ENCODE results near the gene LCK.
"Not testable (repeated sequence)": the region's sequence is repeated elsewhere in the genome, so short reads cannot be mapped to it uniquely, and the experiment has no call there.

The LCK gene

GRCh38 chr1:32240140-32240951 lies 10.7 kb upstream of the LCK start:
- peak; percentile 48 for DNase-seq

- peak; percentile 32 for DNase-seq
These were observed 9.9 kb upstream of the LCK start for GRCh38 chr1:32241001-32241763.

- no peak for DNase-seq
These were observed 8.7 kb upstream of the LCK start for GRCh38 chr1:32242341-32242851.

DNA sequence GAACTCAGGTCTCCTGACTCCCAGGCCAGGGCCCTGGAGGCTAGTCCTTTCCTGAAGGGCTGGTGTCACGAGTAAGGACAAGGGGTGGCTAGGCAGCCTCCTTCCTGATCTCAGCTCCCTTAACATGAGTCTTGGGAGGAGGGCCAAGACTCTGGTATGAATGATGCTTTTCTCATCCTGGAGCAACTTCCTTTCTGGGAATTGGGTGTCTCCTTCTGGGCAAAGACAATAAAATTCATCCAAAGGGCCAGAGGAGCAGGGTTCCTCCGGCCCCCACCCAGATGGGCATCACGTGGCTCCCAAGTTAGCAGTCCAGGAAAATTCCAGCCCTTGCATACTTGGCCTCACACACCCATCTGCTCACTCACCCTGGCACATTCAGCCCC lies 4.2 kb upstream of the LCK start, which contains the start of gene FAM167B:
TSS of gene FAM167B (plus strand) at position 335 of the 386 bp plus-strand sequence. CDS start 200 bp downstream, outside the sequence.
- no peak for DNase-seq

DNA sequence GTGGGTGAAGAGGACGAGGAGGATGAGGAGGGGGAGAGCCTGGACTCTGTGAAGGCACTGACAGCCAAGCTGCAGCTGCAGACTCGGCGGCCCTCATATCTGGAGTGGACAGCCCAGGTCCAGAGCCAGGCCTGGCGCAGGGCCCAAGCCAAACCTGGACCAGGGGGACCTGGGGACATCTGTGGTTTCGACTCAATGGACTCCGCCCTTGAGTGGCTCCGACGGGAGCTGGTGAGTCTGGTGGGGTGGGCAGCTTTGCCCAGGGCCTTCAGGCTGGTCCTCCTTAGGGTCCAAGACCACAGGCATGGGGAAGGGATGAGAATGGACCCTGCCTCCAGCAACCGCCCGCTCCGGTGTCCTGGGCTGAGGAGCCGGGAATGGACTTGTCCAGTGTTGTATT lies 3.6 kb upstream of the LCK start:
- DNase-seq, result no peak

- DNase-seq, result peak; percentile 61
These were observed 2.8 kb upstream of the LCK start for GRCh38 chr1:32247983-32248889.

- DNase-seq, result peak; percentile 78
These were observed 1.1 kb upstream of the LCK start for GRCh38 chr1:32249831-32250525.

DNA sequence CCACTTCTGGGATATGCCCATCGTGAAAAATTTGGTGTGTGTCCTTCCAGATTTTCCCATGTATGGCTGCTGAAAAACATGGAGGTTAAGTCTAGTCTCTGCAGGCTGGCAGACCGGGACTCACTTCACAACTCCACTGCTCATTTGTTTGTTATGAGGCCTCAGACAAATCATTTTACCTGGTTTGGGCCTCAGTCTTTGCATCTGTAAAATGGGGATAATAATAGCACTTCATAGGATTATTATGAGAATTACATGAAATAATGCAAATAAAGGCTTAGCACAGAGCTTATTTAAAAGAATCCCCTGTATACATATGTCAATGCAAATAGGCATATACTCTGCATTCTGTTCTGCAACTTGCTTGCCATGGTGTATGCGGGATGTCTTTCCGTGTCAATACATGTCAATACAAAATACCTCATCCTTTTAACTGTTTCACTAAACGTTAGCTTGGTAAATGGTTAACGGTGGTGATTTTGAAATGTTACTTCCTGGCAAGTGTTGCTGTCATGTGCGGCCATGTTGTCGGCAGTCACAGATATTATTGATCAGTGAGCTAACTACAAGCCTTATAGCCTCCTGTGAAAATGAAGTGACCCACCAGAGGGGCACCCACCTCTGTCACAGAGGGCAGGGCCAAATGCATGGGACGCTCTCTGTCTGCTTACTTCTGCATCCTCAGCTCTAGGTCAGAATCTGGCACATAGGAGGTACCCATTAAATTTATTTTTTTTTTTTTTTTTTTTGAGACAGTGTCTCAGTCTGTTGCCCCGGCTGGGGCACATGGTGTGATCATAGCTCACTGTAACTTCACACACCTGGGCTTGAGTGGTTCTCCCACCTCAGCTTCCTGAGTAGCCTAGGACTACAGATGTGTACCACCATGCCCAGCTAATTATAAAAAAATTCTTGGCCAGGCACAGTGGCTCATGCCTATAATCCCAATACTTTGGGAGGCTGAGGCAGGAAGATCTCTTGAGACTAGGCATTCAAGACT lies 4.3 kb downstream of the LCK start:
- DNase-seq, result no peak

DNA sequence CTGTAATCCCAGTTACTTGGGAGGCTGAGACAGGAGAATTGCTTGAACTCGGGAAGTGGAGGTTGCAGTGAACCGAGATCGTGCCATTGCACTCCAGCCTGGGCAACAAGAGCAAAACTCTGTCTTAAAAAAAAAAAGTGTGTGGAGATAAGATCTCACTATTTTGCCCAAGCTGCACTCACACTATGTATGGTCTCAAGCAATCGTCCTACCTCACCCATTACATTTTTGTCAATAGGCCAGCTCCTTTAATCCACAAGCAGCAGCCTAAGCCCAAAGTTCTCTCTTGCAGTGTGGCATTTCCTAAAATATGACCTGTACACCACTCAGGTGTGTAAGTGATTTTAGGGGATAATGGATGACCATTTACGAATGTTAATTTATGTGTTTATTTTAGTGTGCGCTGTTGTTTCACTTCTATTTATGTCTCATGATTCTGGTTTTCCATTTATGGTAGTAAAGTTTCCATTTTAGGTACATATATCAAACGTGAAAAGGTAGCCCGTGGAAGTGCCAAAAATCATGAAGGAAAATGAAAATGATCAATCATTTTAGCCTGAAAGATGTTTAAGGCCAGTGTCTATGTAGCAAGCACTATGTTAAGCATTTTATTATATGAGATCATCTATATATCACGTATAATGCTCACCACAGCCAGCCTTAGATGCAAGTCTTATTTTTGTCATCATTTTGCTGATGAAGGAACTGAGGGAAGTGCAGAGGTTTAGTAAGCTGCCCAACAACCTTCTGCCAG lies 5.6 kb downstream of the LCK start:
- no peak for DNase-seq

GRCh38 chr1:32257227-32257508 lies 6.1 kb downstream of the LCK start:
- DNase-seq, result no peak

- DNase-seq, result not testable (repeated sequence)
These were observed 12.2 kb downstream of the LCK start for GRCh38 chr1:32263236-32263593.

DNA sequence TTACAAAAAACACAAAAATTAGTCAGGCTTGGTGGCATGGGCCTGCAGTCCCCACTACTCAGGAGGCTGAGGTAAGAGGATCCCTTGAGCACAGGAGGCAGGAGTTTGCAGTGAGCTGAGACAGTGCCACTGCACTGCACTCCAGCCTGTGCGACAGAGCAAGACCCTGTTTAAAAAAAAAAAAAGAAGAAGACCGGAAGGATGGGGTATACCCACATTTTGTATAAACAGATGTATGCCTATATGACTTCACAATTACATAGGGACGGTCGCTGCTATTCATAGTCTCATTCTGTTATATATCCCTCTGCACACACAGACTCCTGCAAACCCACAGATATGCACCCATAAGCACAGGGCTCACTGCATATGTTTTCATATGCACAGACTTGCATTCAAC lies 12.7 kb downstream of the LCK start:
- DNase-seq, result no peak

DNA sequence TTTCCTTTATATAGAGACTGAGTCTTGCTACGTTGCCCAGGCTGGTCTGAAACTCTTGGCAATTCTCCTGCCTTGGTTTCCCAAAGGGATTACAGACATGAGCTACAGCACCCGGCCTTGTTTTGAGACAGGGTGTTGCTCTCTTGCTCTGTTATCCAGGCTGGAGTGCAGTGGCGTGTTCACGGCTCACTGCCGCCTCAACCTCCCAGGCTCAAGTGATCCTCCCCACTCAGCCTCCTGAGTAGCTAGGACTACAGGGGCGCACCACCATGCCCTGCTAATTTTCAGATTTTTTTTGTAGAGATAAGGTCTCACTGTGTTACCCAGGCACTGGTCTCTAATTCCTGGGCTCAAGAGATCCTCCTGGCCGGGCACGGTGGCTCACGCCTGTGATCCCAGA lies 14.8 kb downstream of the LCK start:
- DNase-seq, result no peak

- DNase-seq, result no peak
These were observed 16.0 kb downstream of the LCK start for GRCh38 chr1:32266921-32267591.

DNA sequence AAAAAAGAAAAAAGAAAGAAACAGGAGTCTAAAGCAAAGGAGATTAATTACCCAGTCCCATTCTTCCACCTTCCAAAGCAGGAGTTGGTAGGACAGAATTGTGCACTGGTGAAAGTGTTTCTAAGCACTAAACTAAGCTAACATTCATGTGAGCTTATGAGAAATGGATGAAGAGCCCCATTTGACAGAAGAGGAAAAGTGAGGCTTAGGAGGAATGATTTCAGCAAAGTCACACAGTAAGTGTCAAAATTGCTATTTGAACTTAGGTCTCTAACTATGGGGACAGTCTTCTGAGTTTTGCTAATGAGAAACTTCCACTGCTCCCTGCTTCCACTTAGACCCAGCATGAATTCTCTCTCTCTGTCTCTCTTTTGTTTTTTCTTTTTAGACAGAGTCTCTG lies 18.7 kb downstream of the LCK start:
- DNase-seq, result no peak

DNA sequence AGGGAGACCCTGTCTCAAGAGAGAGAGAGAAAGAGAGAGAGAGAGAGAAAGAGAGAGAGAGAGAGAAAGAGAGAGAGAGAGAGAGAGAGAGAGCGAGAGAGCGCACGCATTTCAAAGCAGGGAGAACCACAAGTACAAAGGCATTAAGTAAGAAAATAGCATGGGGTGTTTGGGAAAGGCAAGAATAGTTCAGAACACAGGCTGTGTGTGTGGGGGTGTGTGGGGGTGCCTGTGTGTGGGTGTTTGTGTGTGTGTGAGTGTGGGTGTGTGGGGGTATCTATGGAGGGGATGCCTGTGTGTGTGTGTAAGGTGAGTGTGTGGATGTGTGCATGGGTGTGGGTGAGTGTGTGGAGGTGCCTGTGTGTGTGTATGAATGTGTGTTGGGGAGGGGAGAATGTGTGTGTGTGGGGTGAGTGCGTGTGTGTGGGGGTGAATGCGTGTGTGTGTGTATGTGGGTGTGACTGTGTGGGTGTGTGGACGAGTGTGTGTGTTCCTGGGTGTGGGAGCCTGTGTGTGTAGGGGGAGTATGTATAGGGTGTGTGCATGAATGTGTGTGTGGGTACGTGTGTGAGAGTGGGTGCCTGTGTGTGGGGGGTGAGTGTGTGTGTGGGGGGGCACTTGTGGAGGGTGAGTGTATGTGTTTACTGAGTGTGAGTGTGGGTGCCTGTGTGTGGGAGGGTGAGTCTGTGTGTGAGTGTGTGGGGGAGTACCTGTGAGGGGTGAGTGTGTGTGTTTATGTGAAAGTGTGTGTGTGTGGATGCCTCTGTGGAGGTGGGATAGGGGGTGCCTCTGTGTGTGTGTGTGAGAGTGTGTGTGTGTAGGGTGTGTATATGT lies 21.7 kb downstream of the LCK start:
- DNase-seq, result no peak

GRCh38 chr1:32273391-32274208 lies 22.5 kb downstream of the LCK start:
- DNase-seq, result peak; percentile 78
